Measurements from ENCODE around the gene MCM3AP.
"Not testable (repeated sequence)": the region's sequence is repeated elsewhere in the genome, so short reads cannot be mapped to it uniquely, and the experiment has no call there.

The MCM3AP gene

DNA sequence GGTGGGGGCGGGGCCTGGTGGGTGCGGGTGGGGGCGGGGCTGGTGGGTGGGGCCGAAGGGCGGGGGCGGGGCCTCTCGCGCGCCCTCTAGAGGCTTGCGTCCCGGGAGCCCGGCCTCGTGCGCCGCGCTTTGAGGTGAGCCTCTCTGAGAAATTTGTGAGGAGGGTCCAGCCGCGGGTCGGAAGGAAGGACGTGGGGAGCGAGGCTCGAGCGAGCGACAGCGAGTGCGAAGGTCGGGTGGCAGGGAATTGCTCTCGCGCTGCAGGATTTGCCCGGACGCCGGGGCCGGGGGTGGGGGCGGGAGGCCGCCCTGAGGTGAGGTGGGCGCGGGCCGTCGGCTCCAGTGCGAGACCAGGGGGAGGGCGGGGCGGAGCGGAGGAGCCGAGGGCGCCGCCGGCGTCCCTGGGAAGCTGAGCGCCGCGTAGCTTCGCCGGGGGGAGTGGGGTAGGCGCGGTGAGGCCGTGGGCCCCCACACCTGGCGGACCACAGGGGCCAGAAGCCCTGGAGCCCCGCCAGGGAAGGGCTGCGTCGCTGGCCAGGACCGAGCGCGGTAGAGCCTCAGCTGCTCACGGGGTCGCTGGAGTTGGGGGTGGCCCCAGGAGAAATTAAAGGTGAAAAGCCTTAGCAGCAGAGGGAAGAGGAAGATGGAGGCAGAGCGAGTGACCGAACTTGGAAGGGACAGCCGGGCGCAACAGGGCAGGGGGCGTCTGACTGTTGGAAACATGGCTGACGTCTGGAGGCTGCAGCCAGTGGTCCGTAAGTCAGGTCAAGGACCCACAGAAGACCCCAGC is 56.1 kb downstream of the MCM3AP start:
- Histone ChIP-seq H3K9me3 (ENCODE audit: control insufficient read depth, insufficient read depth, low read length) (no peaks in the 10 kb centered on the region), H3K4me3 (ENCODE audit: low read depth, low read length) (peak overlapping the region; percentile 63), H3K9ac (ENCODE audit: low read depth, low read length) (peak overlapping the region; percentile 79), H3K36me3 (ENCODE audit: control insufficient read depth, insufficient read depth, low read length) (peaks cover 12% of the 10 kb centered on the region), H3K4me1 (ENCODE audit: control insufficient read depth, insufficient read depth, low read length) (no peaks in the 10 kb centered on the region), H3K27me3 (ENCODE audit: control insufficient read depth, insufficient read depth, low read length) (no peaks in the 10 kb centered on the region)

DNA sequence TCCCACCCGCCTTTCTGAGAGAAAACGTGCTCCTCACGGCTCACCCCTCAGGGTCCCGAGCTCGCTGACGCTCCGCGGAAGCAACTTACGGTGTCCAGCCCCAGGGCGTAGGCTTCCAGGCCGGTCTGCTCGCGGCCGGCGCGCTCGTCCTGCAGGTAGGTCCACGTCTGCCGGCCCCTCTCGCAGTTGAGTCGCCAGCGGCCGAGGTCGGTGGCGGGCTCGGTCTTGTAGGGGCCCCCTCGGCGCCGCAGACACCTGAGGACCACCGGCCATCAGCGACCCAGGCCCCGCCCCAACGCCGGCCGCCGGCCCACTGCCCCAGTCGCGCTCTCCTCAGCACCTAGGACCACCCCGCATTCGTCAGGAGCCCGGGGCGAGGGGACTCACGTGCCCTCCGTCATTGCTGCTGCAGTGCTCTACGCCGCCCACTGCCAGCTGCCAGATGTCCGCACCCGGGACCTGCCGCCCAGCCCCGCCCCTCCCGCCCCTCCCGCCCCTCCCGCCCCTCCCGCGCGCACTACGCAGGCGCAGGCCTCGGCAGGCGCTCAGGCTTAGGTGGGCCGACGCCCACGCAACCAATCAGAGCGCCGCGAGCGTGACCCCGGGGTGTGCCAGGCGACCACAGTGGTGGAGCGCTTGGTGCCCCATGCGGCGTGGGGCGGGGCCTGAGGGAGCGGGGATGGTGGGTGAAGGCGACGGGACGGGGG is 56.9 kb downstream of the MCM3AP start, which contains the start of gene LSS:
LSS (minus strand) TSS at position 430 of the 707 bp plus-strand sequence; CDS start at position 401, 29 bp downstream.
- Histone ChIP-seq H3K4me3 (ENCODE audit: low read depth, low read length) (peak within 1 kb of the TSS; percentile 78), H3K9me3 (ENCODE audit: control insufficient read depth, insufficient read depth, low read length) (no peaks in the 10 kb centered on the region), H3K27me3 (ENCODE audit: control insufficient read depth, insufficient read depth, low read length) (no peaks in the 10 kb centered on the region), H3K9ac (ENCODE audit: low read depth, low read length) (peak within 1 kb of the TSS; percentile 79), H3K36me3 (ENCODE audit: control insufficient read depth, insufficient read depth, low read length) (peaks cover 6% of the 10 kb centered on the region), H3K4me1 (ENCODE audit: control insufficient read depth, insufficient read depth, low read length) (no peaks in the 10 kb centered on the region)

GRCh38 chr21:46227811-46228344 is 57.5 kb downstream of the MCM3AP start:
- Histone ChIP-seq H3K4me1 (ENCODE audit: control insufficient read depth, insufficient read depth, low read length) (no peaks in the 10 kb centered on the region), H3K27me3 (ENCODE audit: control insufficient read depth, insufficient read depth, low read length) (no peaks in the 10 kb centered on the region), H3K9me3 (ENCODE audit: control insufficient read depth, insufficient read depth, low read length) (no peaks in the 10 kb centered on the region), H3K4me3 (ENCODE audit: low read depth, low read length) (peak overlapping the region; percentile 78), H3K36me3 (ENCODE audit: control insufficient read depth, insufficient read depth, low read length) (peaks cover 6% of the 10 kb centered on the region), H3K9ac (ENCODE audit: low read depth, low read length) (peak overlapping the region; percentile 37)

DNA sequence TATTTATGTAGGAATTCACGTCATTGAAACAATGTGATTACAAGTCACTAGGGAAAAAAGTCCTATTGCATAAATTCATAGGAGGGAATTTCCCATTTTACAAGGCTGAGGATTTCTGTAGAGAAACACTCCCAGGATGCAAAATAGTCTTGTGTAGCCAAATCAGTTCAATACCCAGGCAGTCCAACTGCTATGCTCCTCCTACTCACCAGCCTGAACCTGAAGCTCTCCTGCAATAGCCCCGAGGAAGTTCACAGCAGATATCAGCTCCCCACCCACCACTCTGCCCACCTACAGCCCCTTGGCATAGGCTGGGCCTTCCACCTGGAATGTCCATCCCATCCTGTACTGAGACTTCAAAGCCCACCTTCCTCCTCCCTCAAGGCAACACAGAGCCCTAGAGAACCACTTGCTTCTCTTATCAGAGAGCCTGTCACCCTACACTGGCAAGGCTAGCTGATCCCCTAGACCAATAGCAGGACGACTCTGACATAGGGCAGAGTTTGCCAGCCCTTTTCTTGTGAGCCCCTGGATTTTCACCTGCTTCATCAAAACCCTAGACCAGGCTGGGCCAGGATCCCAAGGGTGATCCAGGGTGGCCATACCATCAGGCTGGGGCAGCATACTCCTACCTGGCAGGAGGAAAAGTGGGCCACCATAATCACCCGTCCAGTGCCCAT is 58.4 kb downstream of the MCM3AP start:
- Histone ChIP-seq H3K4me3 (ENCODE audit: low read depth, low read length) (peak overlapping the region; percentile 78), H3K9me3 (ENCODE audit: control insufficient read depth, insufficient read depth, low read length) (no peaks in the 10 kb centered on the region), H3K9ac (ENCODE audit: low read depth, low read length) (no peak overlapping the region), H3K36me3 (ENCODE audit: control insufficient read depth, insufficient read depth, low read length) (peaks cover 11% of the 10 kb centered on the region), H3K4me1 (ENCODE audit: control insufficient read depth, insufficient read depth, low read length) (no peaks in the 10 kb centered on the region), H3K27me3 (ENCODE audit: control insufficient read depth, insufficient read depth, low read length) (no peaks in the 10 kb centered on the region)

GRCh38 chr21:46226146-46226545 is 59.3 kb downstream of the MCM3AP start:
- no peaks in the 10 kb centered on the region for H3K9me3 ChIP-seq (ENCODE audit: control insufficient read depth, insufficient read depth, low read length)
- no peaks in the 10 kb centered on the region for H3K4me1 ChIP-seq (ENCODE audit: control insufficient read depth, insufficient read depth, low read length)
- no peaks in the 10 kb centered on the region for H3K27me3 ChIP-seq (ENCODE audit: control insufficient read depth, insufficient read depth, low read length)
- H3K36me3 ChIP-seq (ENCODE audit: control insufficient read depth, insufficient read depth, low read length), result peaks cover 19% of the 10 kb centered on the region
- H3K4me3 ChIP-seq (ENCODE audit: low read depth, low read length), result no peak overlapping the region
- no peak overlapping the region for H3K9ac ChIP-seq (ENCODE audit: low read depth, low read length)

- not testable (repeated sequence) for H3K27me3 ChIP-seq (ENCODE audit: control insufficient read depth, insufficient read depth, low read length); H3K4me3 ChIP-seq (ENCODE audit: low read depth, low read length); H3K9me3 ChIP-seq (ENCODE audit: control insufficient read depth, insufficient read depth, low read length); H3K4me1 ChIP-seq (ENCODE audit: control insufficient read depth, insufficient read depth, low read length); H3K9ac ChIP-seq (ENCODE audit: low read depth, low read length)
- H3K36me3 ChIP-seq (ENCODE audit: control insufficient read depth, insufficient read depth, low read length), result peaks cover 31% of the 10 kb centered on the region
Observed at GRCh38 chr21:46223661-46224060, 61.8 kb downstream of the MCM3AP start.

DNA sequence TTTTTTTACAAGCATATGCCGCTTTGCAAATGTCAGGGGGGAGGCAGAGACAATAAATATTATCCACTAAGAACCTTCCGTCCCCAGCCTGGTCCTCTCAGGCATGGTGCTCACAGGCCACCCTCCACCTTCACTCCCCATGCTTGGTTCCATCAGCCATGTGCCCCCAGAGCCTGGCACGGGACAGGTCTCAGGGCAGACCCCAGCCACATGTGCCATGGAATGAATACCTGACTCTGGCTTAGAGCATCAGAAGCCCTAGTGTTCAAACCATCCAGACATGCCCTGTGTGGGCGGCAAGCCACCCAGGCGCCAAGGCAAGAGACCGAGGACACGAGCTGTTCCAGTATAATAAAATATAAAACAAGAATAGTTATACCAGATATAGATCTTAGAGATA is 62.2 kb downstream of the MCM3AP start:
- Histone ChIP-seq H3K4me3 (ENCODE audit: low read depth, low read length) (no peak overlapping the region), H3K27me3 (ENCODE audit: control insufficient read depth, insufficient read depth, low read length) (no peaks in the 10 kb centered on the region), H3K9me3 (ENCODE audit: control insufficient read depth, insufficient read depth, low read length) (no peaks in the 10 kb centered on the region), H3K36me3 (ENCODE audit: control insufficient read depth, insufficient read depth, low read length) (peaks cover 31% of the 10 kb centered on the region), H3K9ac (ENCODE audit: low read depth, low read length) (no peak overlapping the region), H3K4me1 (ENCODE audit: control insufficient read depth, insufficient read depth, low read length) (no peaks in the 10 kb centered on the region)

DNA sequence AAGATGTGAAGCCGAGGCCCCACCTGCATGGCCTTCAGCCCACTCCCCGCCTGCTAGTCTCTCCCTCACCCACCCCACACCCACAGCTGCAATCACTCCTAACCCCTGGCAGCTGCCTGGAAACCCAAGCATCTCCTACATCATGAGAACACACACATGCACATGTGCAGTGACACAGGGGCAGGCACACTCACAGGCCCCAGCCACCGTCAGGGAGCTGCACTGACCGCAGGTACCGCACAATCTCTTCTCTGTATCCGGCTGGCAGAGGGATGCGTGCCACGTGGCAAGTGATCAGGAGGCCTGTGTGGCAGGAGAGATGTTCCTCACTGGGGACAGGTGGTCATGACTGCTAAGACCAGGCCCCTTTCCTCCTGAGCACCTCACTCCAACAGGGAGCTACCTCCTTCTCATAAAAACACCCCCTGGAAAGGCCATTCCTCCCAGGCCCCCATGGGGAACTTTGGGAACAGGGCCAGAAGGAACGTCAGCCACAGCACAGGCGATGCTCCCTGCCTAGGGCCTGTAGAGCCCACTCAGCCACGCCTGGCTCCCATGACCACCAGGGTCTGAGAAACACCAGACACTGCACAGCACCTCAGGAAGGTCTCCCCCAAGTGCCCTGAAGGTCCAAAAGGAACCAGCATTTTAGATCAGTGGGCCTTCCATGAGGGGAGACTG is 62.8 kb downstream of the MCM3AP start:
- H3K9me3 ChIP-seq (ENCODE audit: control insufficient read depth, insufficient read depth, low read length), result no peaks in the 10 kb centered on the region
- peaks cover 33% of the 10 kb centered on the region for H3K36me3 ChIP-seq (ENCODE audit: control insufficient read depth, insufficient read depth, low read length)
- H3K4me1 ChIP-seq (ENCODE audit: control insufficient read depth, insufficient read depth, low read length), result no peaks in the 10 kb centered on the region
- H3K4me3 ChIP-seq (ENCODE audit: low read depth, low read length), result no peak overlapping the region
- no peaks in the 10 kb centered on the region for H3K27me3 ChIP-seq (ENCODE audit: control insufficient read depth, insufficient read depth, low read length)
- no peak overlapping the region for H3K9ac ChIP-seq (ENCODE audit: low read depth, low read length)

DNA sequence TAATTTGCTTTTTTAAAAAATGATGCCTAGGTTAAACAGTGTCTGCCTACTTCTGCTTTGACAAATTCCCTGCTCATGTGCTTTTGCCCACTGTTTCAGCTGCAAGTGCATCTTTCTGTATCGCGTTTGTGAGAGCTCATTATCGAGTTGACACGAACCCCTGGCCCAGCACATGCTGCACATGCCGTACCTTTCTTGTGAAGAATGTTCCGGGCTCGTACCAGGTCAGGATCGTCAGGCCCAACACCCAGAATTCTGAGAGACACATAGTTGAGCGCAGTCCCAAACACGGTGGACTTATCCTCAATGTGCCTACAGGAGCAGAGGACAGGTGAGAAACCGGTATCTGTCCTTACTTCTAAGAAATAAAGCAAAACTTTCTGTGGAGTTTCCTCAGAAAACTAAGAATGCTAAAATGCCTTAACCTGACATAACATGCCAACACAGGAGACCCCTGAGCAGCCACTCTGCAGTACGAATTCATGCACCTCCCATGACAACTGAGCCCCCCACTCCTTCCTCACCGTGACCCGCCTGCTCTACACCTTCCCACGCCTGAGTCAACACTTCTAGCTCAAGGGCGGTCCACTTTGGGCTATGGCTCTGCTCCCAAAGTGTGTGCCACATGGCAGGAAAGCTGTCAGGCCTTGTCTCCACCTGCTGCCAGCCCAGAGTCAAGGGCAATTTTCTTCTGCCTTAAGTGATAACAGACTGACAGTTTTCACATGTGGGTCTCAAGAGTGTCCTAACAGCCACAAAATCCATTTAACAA is 63.6 kb downstream of the MCM3AP start:
- H3K9me3 ChIP-seq (ENCODE audit: control insufficient read depth, insufficient read depth, low read length), result no peaks in the 10 kb centered on the region
- no peaks in the 10 kb centered on the region for H3K4me1 ChIP-seq (ENCODE audit: control insufficient read depth, insufficient read depth, low read length)
- no peak overlapping the region for H3K4me3 ChIP-seq (ENCODE audit: low read depth, low read length)
- no peak overlapping the region for H3K9ac ChIP-seq (ENCODE audit: low read depth, low read length)
- H3K36me3 ChIP-seq (ENCODE audit: control insufficient read depth, insufficient read depth, low read length), result peaks cover 34% of the 10 kb centered on the region
- no peaks in the 10 kb centered on the region for H3K27me3 ChIP-seq (ENCODE audit: control insufficient read depth, insufficient read depth, low read length)

GRCh38 chr21:46220847-46221246 is 64.6 kb downstream of the MCM3AP start:
- no peaks in the 10 kb centered on the region for H3K9me3 ChIP-seq (ENCODE audit: control insufficient read depth, insufficient read depth, low read length)
- H3K36me3 ChIP-seq (ENCODE audit: control insufficient read depth, insufficient read depth, low read length), result peaks cover 32% of the 10 kb centered on the region
- no peaks in the 10 kb centered on the region for H3K27me3 ChIP-seq (ENCODE audit: control insufficient read depth, insufficient read depth, low read length)

More at GRCh38 chr21:46220847-46221246, 64.6 kb downstream of the MCM3AP start:
- no peaks in the 10 kb centered on the region for H3K4me1 ChIP-seq (ENCODE audit: control insufficient read depth, insufficient read depth, low read length)
- no peak overlapping the region for H3K4me3 ChIP-seq (ENCODE audit: low read depth, low read length)
- no peak overlapping the region for H3K9ac ChIP-seq (ENCODE audit: low read depth, low read length)

Measured in iPS-15b (cell line).